Eye (tissue), 1 donor: Measurements from ENCODE around the gene REPIN1.

Experiments
- DNase-seq: peaks from one replicate; pipeline ENCODE4 v3.0.0-alpha.2; 2015

REPIN1 gene

GRCh38 chr7:150337659-150338081, 31.0 kb upstream of the REPIN1 start:
- DNase-seq, result no peak

GRCh38 chr7:150338166-150338829, 30.3 kb upstream of the REPIN1 start:
- no peak for DNase-seq

- no peak for DNase-seq
These were observed 29.2 kb upstream of the REPIN1 start for GRCh38 chr7:150339409-150339809.

GRCh38 chr7:150340024-150340749, 28.4 kb upstream of the REPIN1 start:
- peak; percentile 63 for DNase-seq

GRCh38 chr7:150340875-150341262, 27.8 kb upstream of the REPIN1 start:
- DNase-seq, result peak; percentile 48

- peak; percentile 76 for DNase-seq
These were observed 27.1 kb upstream of the REPIN1 start, which contains the start of gene RARRES2 for GRCh38 chr7:150341263-150342120. Gene RARRES2 (minus strand): TSS chr7:150341629. CDS start chr7:150340609, 1,020 bp downstream.

- no peak for DNase-seq
These were observed 26.6 kb upstream of the REPIN1 start for GRCh38 chr7:150342121-150342408.

GRCh38 chr7:150343225-150343624, 25.4 kb upstream of the REPIN1 start:
- DNase-seq, result no peak

- DNase-seq, result no peak
These were observed 24.3 kb upstream of the REPIN1 start for GRCh38 chr7:150344299-150344698.

- DNase-seq, result no peak
These were observed 23.6 kb upstream of the REPIN1 start for GRCh38 chr7:150345012-150345411.

GRCh38 chr7:150346922-150347321, 21.7 kb upstream of the REPIN1 start:
- DNase-seq, result no peak

- DNase-seq, result no peak
These were observed 16.9 kb upstream of the REPIN1 start for GRCh38 chr7:150351587-150352194.

- DNase-seq, result no peak
These were observed 13.0 kb upstream of the REPIN1 start for GRCh38 chr7:150355666-150356059.

- peak; percentile 72 for DNase-seq
These were observed 12.2 kb upstream of the REPIN1 start for GRCh38 chr7:150356265-150356897.

GRCh38 chr7:150357270-150357669, 11.4 kb upstream of the REPIN1 start:
- DNase-seq, result no peak

- no peak for DNase-seq
These were observed 10.7 kb upstream of the REPIN1 start for GRCh38 chr7:150357771-150358427.

- DNase-seq, result no peak
These were observed 10.2 kb upstream of the REPIN1 start for GRCh38 chr7:150358433-150358832.

- no peak for DNase-seq
These were observed 9.5 kb upstream of the REPIN1 start for GRCh38 chr7:150358988-150359621.

GRCh38 chr7:150359622-150360362, 8.8 kb upstream of the REPIN1 start:
- no peak for DNase-seq

- DNase-seq, result no peak
These were observed 8.1 kb upstream of the REPIN1 start for GRCh38 chr7:150360363-150361058.
